Measurements from ENCODE around the gene PALLD. TPM values are rescaled to one million over a fixed set of nuclear protein-coding genes. Genes with fewer than 3 reads are reported as not detected.

PALLD gene
- total and polyA plus RNA-seq, 2 of the 8 experiments (the other 6 are each of a cell fraction or from before 2014, with no cell fraction given), result 10.5 to 25.0 TPM

- Histone ChIP-seq H4K20me1 (replicated peaks in 1 of 2; ENCODE audit: control insufficient read depth in 1 of 2, insufficient read depth in 2 of 2, low read length in 2 of 2) (no peaks in the 10 kb centered on the region), H3K4me3 (ENCODE audit: extremely low read depth in 1 of 4, insufficient read depth in 2 of 4, low read depth in 3 of 4, low read length in 4 of 4) (no peak overlapping the region), H3K4me1 (replicated peaks in 1 of 4; ENCODE audit: control insufficient read depth in 3 of 4, insufficient read depth in 4 of 4, low read length in 3 of 4) (peaks cover 5 to 17% (median 9%) of the 10 kb centered on the region in 4 experiments; a peak in 6 of 7 replicates), H2BK20ac (ENCODE audit: low read length) (no peak overlapping the region), H3K27ac (ENCODE audit: low read depth, low read length) (no peak overlapping the region), H3K23ac (ENCODE audit: insufficient read length) (no peak overlapping the region), H3K23me2 (ENCODE audit: low read depth, low read length) (no peaks in the 10 kb centered on the region), H3K14ac (ENCODE audit: insufficient read length) (no peak overlapping the region), H4K5ac (ENCODE audit: insufficient read length, low read depth, low read length) (no peak overlapping the region), H3K36me3 (ENCODE audit: control insufficient read depth in 2 of 4, insufficient read depth in 4 of 4, low read length in 3 of 4) (no peaks in the 10 kb centered on the region), H3K9ac (replicated peaks in 1 of 4; ENCODE audit: extremely low read depth in 1 of 4, low read depth in 3 of 4, low read length in 3 of 4) (no peak overlapping the region), H3K27me3 (replicated peaks in 1 of 4; ENCODE audit: control insufficient read depth in 3 of 4, extremely low read depth in 1 of 4, insufficient read depth in 3 of 4, low read length in 3 of 4) (no peaks in the 10 kb centered on the region), H2BK5ac (ENCODE audit: low read depth, low read length) (no peak overlapping the region), H4K91ac (replicated peaks; ENCODE audit: insufficient read length, low read length) (no peak overlapping the region), H2BK15ac (ENCODE audit: low read length) (no peak overlapping the region), H2BK12ac (ENCODE audit: low read depth, low read length) (no peak overlapping the region), H4K8ac (ENCODE audit: extremely low read depth, insufficient read depth, low read length) (no peak overlapping the region), H2AK5ac (ENCODE audit: low read depth, low read length) (no peak overlapping the region), H3K79me1 (ENCODE audit: low read depth, low read length) (no peaks in the 10 kb centered on the region; the same call in 1 of the 2 replicates), H2BK120ac (replicated peaks; ENCODE audit: low read depth, low read length) (no peak overlapping the region), H2AFZ (ENCODE audit: low read length) (no peak overlapping the region), H3K4ac (replicated peaks; ENCODE audit: insufficient read length, low read depth, low read length) (no peak overlapping the region), H3K79me2 (ENCODE audit: control insufficient read depth in 1 of 2, insufficient read depth in 2 of 2, low read length in 2 of 2) (no peaks in the 10 kb centered on the region), H3K9me3 (ENCODE audit: insufficient read depth in 2 of 2, low read depth in 1 of 2, low read length in 1 of 2) (no peaks in the 10 kb centered on the region), H3K18ac (ENCODE audit: extremely low read depth, low read length) (no peak overlapping the region), H3K4me2 (ENCODE audit: insufficient read depth in 1 of 2, low read depth in 2 of 2, low read length in 2 of 2) (no peak overlapping the region), H3K56ac (replicated peaks; ENCODE audit: insufficient read length, low read depth, low read length) (no peak overlapping the region)
- POLR2A ChIA-PET (ENCODE audit: partially characterized antibody), result interaction anchor here (2.2 to 2.3 kb wide), 2 partner anchors 13 to 21 kb away, joined by 11 to 14 read pairs; no protein-coding TSS in a partner anchor
- CTCF ChIA-PET (ENCODE audit: partially characterized antibody), result interaction anchor here (0.9 to 1.6 kb wide), 9 partner anchors 8 to 90 kb away, joined by 3 to 5 read pairs (median 4); no protein-coding TSS in a partner anchor
- DNase-seq (ENCODE audit: low read depth in 1 of 2, low spot score in 2 of 2) (no peak), FAIRE-seq (no peak)
- WGBS, 2 experiments (ENCODE audit: extremely low coverage in 1 of 2, insufficient coverage in 1 of 2, insufficient read length in 1 of 2, insufficient replicate concordance in 2 of 2, low coverage in 1 of 2, low lambda C conversion rate in 2 of 2, missing lambda C conversion rate in 1 of 2), result 82% methylated on average over 6 of the region's 6 CpGs; no CpG with 5 or more reads in 1 of the 2 experiments
- TF ChIP-seq CBX5 (IDR thresholded peaks at IDR 0.05; ENCODE audit: low read depth, low read length) (no peak), CTCF (IDR thresholded peaks at IDR 0.05; ENCODE audit: control extremely low read depth in 1 of 3, insufficient read depth in 1 of 3, low read depth in 1 of 3, low read length in 3 of 3) (no peak), SAP30 (IDR thresholded peaks at IDR 0.05; ENCODE audit: insufficient read depth, insufficient replicate concordance, low read length) (no peak), TBP (IDR thresholded peaks at IDR 0.05; ENCODE audit: low read depth, low read length) (no peak), JUND (IDR thresholded peaks at IDR 0.05; ENCODE audit: low read length) (no peak), MAFK (IDR thresholded peaks at IDR 0.05; ENCODE audit: low read depth, low read length) (no peak), SUZ12 (IDR thresholded peaks at IDR 0.05; ENCODE audit: low read length) (no peak), BACH1 (IDR thresholded peaks at IDR 0.05; ENCODE audit: low read length) (no peak), CBX8 (IDR thresholded peaks at IDR 0.05; ENCODE audit: borderline replicate concordance, low read depth, low read length) (no peak), SIRT6 (IDR thresholded peaks at IDR 0.05; ENCODE audit: low read length) (no peak)
Measured at GRCh38 chr4:168852933-168853713, 356.3 kb downstream of the PALLD start.

All from H1 (cell line).